Stimulated activated naive CD8-positive, alpha-beta T cell treated with anti-CD3 and anti-CD28 coated beads, Interleukin-15, Interleukin-2, amounts not matched to agents 100 ng/mL and 50 ng/mL, for 24 hours (primary cell): ENCODE data around the gene ADRM1.

Experiments
- H3K27ac Mint-ChIP-seq: one replicate; pipeline ENCODE4 v1.8.0; 2021; ENCODE audit warnings: mild to moderate bottlenecking, mixed read lengths
- H3K27me3 Mint-ChIP-seq: one replicate; pipeline ENCODE4 v1.8.0; 2021; ENCODE audit warnings: mixed read lengths
- H3K36me3 Mint-ChIP-seq: one replicate; pipeline ENCODE4 v1.8.0; 2021; ENCODE audit warnings: low read depth, mixed read lengths
- H3K4me1 Mint-ChIP-seq: one replicate; pipeline ENCODE4 v1.8.0; 2021; ENCODE audit warnings: low read depth, mixed read lengths
- H3K4me3 Mint-ChIP-seq: one replicate; pipeline ENCODE4 v1.8.0; 2021; ENCODE audit warnings: mild to moderate bottlenecking, mixed read lengths
- H3K9me3 Mint-ChIP-seq: one replicate; pipeline ENCODE4 v1.8.0; 2021; ENCODE audit warnings: mixed read lengths

Gene ADRM1

DNA sequence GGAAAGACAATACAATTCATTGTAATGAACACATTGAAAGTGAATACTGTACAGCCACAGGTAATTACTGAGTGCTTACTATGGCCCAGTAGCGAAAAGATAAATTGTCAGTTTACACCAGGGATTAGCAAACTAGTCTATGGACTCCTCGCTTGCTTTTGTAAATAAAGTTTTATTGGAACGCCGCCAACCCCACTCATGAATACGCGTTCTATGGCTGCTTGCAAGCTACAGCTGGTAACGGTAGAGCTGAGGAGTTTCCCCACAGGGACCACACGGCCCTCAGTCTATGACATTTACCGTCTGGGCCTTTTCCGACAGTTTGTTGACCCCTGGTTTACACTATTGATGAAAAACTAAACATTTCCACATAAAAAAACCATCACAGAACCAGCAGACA lies 40.1 kb downstream of the ADRM1 start:
- no peak overlapping the region for H3K4me3 Mint-ChIP-seq
- peaks cover 7% of the 10 kb centered on the region for H3K27me3 Mint-ChIP-seq
- H3K9me3 Mint-ChIP-seq: peaks cover under 1% of the 10 kb centered on the region
- H3K4me1 Mint-ChIP-seq: peaks cover 11% of the 10 kb centered on the region
- no peaks in the 10 kb centered on the region for H3K36me3 Mint-ChIP-seq
- no peak overlapping the region for H3K27ac Mint-ChIP-seq

- H3K4me3 Mint-ChIP-seq: no peak overlapping the region
- H3K36me3 Mint-ChIP-seq: no peaks in the 10 kb centered on the region
- no peak overlapping the region for H3K27ac Mint-ChIP-seq
- H3K27me3 Mint-ChIP-seq: peaks cover 7% of the 10 kb centered on the region
- H3K4me1 Mint-ChIP-seq: peaks cover 8% of the 10 kb centered on the region
- H3K9me3 Mint-ChIP-seq: peaks cover 7% of the 10 kb centered on the region
Observed at GRCh38 chr20:62344092-62344491, 41.3 kb downstream of the ADRM1 start.

GRCh38 chr20:62344782-62345181 lies 42.0 kb downstream of the ADRM1 start:
- Mint-ChIP-seq H3K4me1 (peaks cover 3% of the 10 kb centered on the region), H3K9me3 (peaks cover 11% of the 10 kb centered on the region), H3K27me3 (peaks cover 3% of the 10 kb centered on the region), H3K27ac (no peak overlapping the region), H3K4me3 (no peak overlapping the region), H3K36me3 (no peaks in the 10 kb centered on the region)

DNA sequence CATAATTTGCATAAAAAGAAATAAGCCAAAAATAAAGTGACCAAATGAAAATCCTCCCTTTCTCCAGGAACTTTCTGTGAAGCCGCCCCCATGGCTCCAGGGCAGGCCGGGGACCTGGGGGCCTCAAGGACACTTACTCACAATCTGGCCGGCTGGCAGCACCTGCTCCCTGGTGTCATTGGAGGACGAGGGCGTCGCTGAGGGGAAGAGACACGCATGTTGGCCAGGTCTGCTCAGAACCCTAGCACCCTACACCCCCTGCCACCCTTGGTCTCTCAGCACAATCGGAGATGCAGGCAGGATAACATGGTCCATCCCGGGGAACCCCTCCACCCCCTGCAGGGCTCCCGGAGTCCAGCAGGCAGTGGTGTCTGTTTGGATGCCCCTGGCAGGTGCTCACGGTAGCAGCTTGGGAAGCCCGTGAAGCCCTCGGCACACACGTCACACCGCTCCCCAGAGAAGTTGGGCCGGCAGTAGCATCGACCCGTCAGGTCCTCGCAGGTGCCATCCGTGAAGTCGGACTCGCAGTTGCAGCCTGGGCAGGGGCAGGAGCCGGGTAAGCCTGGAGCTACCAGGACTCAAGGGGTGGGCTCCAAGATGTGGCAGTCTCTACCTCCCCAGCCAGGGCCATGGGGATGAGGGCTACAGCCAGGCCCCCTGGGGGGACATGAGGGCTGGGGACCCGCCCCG lies 43.0 kb downstream of the ADRM1 start:
- H3K9me3 Mint-ChIP-seq: peaks cover 11% of the 10 kb centered on the region
- H3K27ac Mint-ChIP-seq: no peak overlapping the region
- no peaks in the 10 kb centered on the region for H3K27me3 Mint-ChIP-seq
- H3K4me1 Mint-ChIP-seq: no peaks in the 10 kb centered on the region
- H3K4me3 Mint-ChIP-seq: no peak overlapping the region
- H3K36me3 Mint-ChIP-seq: no peaks in the 10 kb centered on the region

DNA sequence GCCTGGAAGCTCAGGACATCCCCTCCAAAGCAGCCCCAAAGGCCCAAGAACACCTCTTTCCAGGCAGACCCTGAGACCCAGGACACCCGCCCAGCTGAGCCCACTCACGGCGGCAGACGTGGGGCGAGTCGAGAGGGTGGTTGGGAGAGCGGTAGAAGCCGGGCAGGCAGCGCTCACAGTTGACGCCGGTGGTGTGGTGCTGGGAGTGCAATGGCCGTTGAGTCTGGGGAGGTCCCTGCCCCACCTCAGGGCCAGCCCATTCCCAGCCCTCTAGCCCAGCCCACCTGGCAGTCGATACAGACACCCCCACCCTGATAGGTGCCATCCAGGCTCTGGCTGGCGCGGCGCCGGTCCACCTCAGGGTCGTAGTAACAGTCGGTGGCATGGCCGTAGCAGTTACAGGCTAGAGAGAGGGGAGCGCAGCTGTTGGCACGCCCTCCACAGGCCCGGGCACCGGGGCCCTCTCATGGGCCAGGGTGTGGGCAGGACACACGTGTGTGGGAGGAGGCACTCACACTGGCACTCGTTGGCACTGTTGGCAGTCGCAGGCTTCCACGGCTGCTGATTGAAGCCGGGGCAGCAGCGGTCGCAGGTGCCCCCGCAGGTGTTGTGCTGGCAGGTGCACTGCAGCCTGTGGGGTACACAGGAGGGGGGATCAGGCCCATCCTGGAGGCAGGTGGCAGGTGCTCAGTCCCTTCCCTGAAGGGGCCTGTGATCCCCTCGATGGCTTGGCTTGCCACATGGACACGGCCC lies 43.8 kb downstream of the ADRM1 start:
- Mint-ChIP-seq H3K4me3 (no peak overlapping the region), H3K27ac (no peak overlapping the region), H3K4me1 (no peaks in the 10 kb centered on the region), H3K27me3 (no peaks in the 10 kb centered on the region), H3K36me3 (no peaks in the 10 kb centered on the region), H3K9me3 (peaks cover 11% of the 10 kb centered on the region)

GRCh38 chr20:62347151-62347404 lies 44.3 kb downstream of the ADRM1 start:
- H3K9me3 Mint-ChIP-seq: peaks cover 11% of the 10 kb centered on the region
- no peaks in the 10 kb centered on the region for H3K27me3 Mint-ChIP-seq
- no peak overlapping the region for H3K27ac Mint-ChIP-seq
- H3K36me3 Mint-ChIP-seq: no peaks in the 10 kb centered on the region
- no peaks in the 10 kb centered on the region for H3K4me1 Mint-ChIP-seq
- no peak overlapping the region for H3K4me3 Mint-ChIP-seq

GRCh38 chr20:62347445-62347844 lies 44.6 kb downstream of the ADRM1 start:
- Mint-ChIP-seq H3K4me3 (no peak overlapping the region), H3K27ac (no peak overlapping the region), H3K27me3 (no peaks in the 10 kb centered on the region), H3K4me1 (no peaks in the 10 kb centered on the region), H3K36me3 (no peaks in the 10 kb centered on the region), H3K9me3 (peaks cover 11% of the 10 kb centered on the region)

DNA sequence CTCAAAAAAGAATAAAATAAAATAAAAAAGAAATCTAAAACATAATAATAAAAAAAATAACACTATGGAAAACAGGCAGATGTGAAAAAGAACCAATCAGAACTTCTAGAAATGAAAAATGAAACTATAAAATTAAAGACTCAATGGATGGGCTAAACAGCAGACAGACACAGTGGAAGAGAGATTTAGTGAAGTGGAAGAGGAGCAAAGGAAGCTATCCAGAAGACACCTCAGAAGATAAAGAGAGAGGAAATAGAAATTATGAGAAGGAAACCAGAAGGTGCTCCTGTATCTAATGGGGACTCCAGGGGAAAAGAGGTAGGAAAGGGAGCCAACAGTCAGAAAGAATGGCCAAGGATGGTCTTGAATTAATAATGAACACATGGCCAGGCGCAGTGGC lies 45.8 kb downstream of the ADRM1 start:
- no peaks in the 10 kb centered on the region for H3K27me3 Mint-ChIP-seq
- no peak overlapping the region for H3K4me3 Mint-ChIP-seq
- H3K9me3 Mint-ChIP-seq: peaks cover 11% of the 10 kb centered on the region
- no peaks in the 10 kb centered on the region for H3K36me3 Mint-ChIP-seq
- H3K4me1 Mint-ChIP-seq: no peaks in the 10 kb centered on the region
- H3K27ac Mint-ChIP-seq: no peak overlapping the region

- Mint-ChIP-seq H3K27ac (peak overlapping the region; percentile 36), H3K27me3 (no peaks in the 10 kb centered on the region), H3K4me1 (no peaks in the 10 kb centered on the region), H3K4me3 (no peak overlapping the region), H3K9me3 (peaks cover 11% of the 10 kb centered on the region), H3K36me3 (no peaks in the 10 kb centered on the region)
Observed at GRCh38 chr20:62349556-62350097, 46.8 kb downstream of the ADRM1 start.

DNA sequence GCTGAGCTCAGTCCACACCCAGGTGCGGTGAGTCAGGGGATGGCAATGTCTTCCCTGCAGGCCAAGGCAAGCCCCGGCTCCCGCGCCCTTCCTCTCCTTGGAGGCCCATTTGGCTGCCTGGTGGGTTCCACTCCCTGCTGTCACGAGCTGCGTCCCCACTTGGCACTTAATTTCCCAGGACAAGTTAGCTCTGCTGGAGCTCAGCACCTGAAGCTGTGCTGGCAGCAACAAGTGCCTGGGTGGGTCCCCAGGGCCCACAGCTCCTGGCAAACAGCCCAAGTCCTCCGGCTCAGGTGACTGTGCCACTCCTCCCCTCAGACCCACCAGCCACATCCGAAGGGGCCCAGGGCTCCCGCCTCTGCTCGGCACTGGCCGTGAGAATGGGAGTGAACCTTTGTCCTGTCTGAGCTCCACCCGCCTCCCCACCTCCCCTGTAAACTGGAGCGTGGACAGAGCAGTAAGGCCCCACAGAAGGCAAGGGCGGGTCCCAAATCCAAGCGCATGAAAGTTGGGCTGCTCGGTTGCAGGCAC lies 47.4 kb downstream of the ADRM1 start:
- no peaks in the 10 kb centered on the region for H3K4me1 Mint-ChIP-seq
- peaks cover 11% of the 10 kb centered on the region for H3K9me3 Mint-ChIP-seq
- H3K27me3 Mint-ChIP-seq: no peaks in the 10 kb centered on the region

DNA sequence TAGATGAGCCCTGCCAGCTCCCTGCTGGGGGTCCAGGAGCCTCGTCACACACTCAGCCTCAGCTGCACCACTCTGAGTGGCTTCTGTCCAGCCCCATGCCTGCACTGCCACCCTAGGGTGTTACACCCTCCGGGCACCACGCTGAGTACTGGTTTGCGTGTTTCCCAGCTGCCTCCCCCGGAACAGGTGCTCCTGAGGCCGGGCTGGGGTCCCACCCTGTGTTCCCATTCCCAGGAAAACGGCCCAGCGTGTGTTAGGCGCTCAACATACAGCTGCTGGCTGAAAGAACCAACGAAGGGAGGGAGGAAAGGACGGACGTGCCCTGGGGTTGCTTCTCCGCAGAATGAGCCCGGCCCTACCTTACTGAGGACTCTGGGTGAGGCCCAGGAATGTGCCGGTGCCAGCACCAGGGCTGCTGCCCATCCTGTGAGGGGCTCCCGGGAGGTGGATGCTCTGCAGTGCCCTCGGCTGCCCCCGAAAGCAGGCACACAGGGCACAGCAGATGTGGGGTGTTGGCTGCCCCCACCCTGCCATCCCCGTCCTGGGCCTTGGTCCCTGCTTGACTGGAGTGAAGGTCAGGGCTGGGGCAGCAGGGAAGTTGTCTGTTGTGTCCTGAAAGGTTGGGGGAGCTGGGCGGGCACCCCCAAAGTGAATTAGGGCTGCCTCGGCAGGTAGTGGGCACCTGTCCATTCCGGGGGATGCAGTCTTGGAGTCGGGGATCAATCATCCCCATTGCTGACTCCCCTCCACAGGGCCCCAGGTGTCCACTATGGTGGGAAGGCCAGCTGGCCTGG lies 48.0 kb downstream of the ADRM1 start:
- Mint-ChIP-seq H3K36me3 (no peaks in the 10 kb centered on the region), H3K4me1 (no peaks in the 10 kb centered on the region), H3K9me3 (peaks cover 11% of the 10 kb centered on the region), H3K27me3 (no peaks in the 10 kb centered on the region), H3K4me3 (no peak overlapping the region), H3K27ac (no peak overlapping the region)

More for the DNA sequence above, 47.4 kb downstream of the ADRM1 start:
- Mint-ChIP-seq H3K36me3 (no peaks in the 10 kb centered on the region), H3K27ac (no peak overlapping the region), H3K4me3 (no peak overlapping the region)

GRCh38 chr20:62351469-62352401 lies 48.9 kb downstream of the ADRM1 start:
- Mint-ChIP-seq H3K4me3 (no peak overlapping the region), H3K9me3 (peaks cover 11% of the 10 kb centered on the region), H3K36me3 (no peaks in the 10 kb centered on the region), H3K27me3 (no peaks in the 10 kb centered on the region), H3K4me1 (no peaks in the 10 kb centered on the region), H3K27ac (no peak overlapping the region)

GRCh38 chr20:62352402-62353288 lies 49.8 kb downstream of the ADRM1 start:
- Mint-ChIP-seq H3K36me3 (no peaks in the 10 kb centered on the region), H3K27ac (no peak overlapping the region), H3K4me3 (no peak overlapping the region), H3K4me1 (no peaks in the 10 kb centered on the region), H3K27me3 (no peaks in the 10 kb centered on the region), H3K9me3 (peaks cover 11% of the 10 kb centered on the region)
